GM19395 (cell line): Measurements from ENCODE around the gene TPSB2.
"Not testable (repeated sequence)": the region's sequence is repeated elsewhere in the genome, so short reads cannot be mapped to it uniquely, and the experiment has no call there.

ENCODE experiments used
- ATAC-seq: cut with Tn5 transposase; IDR thresholded peaks from one replicate; pipeline ENCODE4 v1.9.1; 2021; ENCODE audit warnings: mild to moderate bottlenecking, moderate library complexity; ENCODE audit not compliant: unreplicated experiment

Gene TPSB2

GRCh38 chr16:1262210-1262845, 32.3 kb upstream of the TPSB2 start:
- no peak for ATAC-seq

DNA sequence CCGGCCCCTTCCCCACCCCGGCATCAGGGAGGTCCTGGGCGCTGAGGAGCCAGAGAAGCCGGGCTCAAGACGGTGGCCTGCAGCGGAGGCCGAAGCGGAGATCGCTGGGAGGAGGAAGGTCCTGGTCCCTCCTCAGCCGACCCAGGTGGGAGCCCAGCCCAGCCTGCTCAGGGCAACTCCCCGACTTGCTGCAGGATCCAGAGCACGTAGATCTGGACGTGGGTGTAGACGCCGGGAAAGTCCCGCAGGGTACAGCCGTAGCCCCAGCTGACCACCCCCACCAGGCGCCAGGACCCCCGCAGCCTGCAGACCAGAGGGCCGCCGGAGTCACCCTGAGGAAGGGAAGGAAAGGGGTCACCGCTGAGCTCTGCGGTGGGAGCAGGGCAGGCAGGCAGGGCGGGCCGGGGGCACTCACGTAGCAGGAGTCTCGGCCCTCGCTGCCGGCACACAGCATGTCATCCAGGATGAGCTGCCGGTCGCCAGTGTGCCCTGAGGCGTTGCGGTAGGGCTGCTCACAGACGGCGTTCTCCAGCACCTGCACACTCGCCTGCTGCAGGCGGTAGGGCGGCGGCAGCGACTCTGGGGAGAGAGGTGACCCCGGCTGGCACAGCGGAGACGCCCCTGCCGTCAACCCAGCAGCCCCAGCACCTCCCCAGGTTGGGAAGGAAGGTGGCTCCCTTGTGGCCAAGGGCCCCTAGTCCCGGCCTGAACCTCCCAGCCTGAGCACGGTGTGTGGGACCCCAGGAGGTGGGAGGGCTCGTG, 31.3 kb upstream of the TPSB2 start:
- no peak for ATAC-seq

GRCh38 chr16:1260101-1260680, 30.2 kb upstream of the TPSB2 start:
- ATAC-seq: no peak

DNA sequence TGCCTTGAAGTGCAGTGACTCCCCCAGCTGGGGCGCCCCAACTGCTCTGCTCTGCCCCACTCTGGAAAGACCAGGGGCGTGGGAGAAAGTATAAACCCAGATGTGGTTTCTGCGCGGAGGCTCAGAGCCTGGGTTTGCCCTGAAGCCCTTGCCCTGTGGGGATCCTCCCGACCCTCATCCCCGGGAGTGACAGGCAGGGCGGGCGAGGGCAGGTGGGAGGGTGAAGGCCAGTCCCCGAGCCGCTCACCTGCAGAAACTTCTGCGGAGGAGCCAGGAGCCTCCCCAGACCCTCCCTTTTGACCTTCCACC, 29.7 kb upstream of the TPSB2 start:
- ATAC-seq: no peak

- no peak for ATAC-seq
Measured at GRCh38 chr16:1258906-1259759, 29.1 kb upstream of the TPSB2 start.

DNA sequence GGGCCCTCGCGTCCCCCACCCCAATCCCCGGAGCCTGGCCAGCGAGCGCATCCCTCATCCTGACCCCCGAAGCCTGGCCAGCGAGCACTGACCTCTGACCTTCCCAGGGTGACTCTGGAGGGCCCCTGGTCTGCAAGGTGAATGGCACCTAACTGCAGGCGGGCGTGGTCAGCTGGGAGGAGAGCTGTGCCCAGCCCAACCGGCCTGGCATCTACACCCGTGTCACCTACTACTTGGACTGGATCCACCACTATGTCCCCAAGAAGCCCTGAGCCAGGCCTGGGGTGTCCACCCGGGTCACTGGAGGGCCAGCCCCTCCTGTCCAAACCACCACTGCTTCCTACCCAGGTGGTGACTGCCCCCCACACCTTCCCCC, 28.2 kb upstream of the TPSB2 start:
- ATAC-seq: no peak

GRCh38 chr16:1257561-1258224, 27.7 kb upstream of the TPSB2 start:
- ATAC-seq: no peak

GRCh38 chr16:1256874-1257322, 26.9 kb upstream of the TPSB2 start:
- ATAC-seq: no peak

- not testable (repeated sequence) for ATAC-seq
Measured at GRCh38 chr16:1256296-1256873, 26.4 kb upstream of the TPSB2 start.

GRCh38 chr16:1255276-1256122, 25.5 kb upstream of the TPSB2 start, which contains the start of gene TPSD1:
TPSD1 (plus strand) TSS chr16:1256069; CDS start chr16:1256281, 212 bp downstream.
- ATAC-seq: not testable (repeated sequence)

DNA sequence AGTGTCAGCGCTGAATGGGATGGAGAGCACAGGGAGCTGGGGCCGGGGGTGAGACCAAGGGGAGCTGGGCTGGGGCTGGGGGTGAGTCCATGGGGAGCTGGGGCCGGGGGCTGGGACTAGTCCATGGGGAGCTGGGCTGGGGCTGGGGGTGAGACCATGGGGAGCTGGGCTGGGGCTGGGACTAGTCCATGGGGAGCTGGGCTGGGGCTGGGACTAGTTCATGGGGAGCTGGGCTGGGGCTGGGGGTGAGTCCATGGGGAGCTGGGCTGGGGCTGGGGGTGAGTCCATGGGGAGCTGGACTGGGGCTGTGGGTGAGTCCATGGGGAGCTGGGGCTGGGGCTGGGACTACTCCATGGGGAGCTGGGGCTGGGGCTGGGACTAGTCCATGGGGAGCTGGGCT, 24.8 kb upstream of the TPSB2 start:
- not testable (repeated sequence) for ATAC-seq

DNA sequence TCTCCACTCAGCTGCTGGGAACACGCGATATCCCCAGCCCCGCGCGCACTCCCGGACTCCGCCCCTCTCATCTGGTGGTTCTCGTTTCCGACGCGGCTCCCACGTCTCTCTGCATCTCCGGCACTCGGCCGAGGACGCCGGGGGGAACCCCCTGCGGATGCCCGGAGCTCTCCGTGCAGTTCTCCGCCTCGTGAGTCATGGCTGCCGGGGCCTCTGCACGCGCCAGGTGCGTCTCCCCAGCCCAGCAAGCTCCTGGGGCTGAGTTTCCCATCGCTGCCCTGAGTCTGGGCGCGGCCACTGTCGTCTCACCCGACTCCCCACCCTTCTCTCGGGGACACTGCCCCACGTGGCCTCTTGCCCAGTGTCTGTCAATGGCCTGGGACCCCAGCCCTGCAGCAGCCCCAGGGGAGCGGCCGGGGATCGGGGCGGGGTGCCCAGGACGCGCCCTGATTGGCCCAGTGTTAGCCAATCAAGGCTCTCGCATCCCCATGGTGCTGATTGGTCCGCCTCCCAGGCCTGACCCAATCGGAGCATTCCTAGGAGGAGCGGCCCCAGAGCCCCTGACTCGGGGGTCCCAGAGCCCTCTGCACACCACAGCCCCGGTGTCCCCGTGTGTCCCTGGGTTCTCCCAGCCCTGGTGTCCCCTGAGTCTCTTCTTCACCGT, 23.8 kb upstream of the TPSB2 start:
- ATAC-seq: not testable (repeated sequence)

GRCh38 chr16:1249031-1249755, 19.2 kb upstream of the TPSB2 start:
- not testable (repeated sequence) for ATAC-seq

DNA sequence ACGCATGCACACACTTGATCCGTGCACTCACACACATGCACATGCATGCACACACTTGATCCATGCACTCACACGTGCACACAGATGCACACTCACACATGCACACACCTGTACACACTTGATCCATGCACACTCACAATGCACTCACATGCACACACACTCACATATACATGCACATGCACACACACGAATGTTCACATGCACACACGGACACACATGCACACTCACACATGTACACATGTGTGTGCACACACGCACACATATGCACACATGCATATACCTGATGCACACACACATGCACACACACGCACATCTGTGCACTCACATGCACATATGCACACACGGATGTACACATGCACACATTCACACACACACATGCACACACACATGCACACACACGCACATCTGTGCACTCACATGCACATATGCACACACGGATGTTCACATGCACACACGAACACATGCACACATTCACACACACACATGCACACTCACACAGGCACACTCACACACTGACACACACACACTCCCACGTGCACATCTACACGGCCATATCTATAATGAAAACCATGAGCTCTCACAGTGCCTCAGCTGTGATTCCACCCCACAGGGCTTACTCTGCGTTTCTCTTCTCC, 18.0 kb upstream of the TPSB2 start:
- ATAC-seq: not testable (repeated sequence)

DNA sequence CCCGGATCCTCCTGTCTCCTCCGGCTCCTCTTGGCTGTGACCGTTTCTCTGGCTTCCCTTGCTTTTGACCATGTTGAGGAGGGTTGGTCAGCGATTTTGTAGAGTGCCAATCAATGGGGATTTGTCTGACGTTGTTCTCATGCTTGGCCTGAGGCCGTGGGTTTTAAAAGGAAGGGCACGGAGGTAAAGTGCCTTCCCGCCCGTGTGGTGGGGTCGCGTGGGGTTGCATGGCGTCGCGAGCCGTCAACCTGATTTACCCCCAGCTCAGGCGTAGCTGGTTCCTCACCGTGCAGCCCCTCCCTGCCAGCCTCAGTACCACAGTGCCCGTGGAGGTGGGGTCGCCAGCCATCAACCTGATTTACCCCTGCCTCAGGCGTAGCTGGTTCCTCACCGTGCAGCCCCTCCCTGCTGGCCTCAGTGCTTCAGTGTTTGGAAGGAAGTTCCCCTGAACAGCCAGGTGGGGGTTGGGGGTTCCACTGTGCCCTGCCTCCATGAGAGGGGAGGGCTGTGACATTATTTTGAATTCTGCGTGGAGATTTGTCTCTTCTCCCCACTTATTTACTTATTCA, 15.6 kb upstream of the TPSB2 start:
- no peak for ATAC-seq

DNA sequence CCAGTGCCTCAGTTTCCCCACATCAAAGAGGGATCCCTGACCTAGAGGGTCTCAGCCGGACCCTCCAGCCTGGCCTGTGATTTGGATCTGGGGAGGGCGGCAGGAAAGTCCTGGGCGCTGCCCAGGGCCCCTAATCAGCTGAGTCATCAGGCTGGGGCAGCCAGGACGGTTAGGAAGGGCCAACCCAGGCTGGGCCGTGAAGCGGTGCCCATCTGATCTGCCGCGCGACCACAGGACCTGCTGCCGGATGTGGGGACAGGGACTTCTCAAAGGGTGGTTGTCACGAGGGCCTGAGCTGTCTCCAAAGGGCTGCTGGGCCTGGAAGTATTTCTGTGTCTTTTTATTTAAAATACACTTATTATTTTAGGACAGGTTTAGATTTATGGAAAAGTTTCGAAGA, 14.9 kb upstream of the TPSB2 start:
- no peak for ATAC-seq
